VCaP (cell line): ENCODE results near the gene ACER1.
"Not testable (repeated sequence)": the region's sequence is repeated elsewhere in the genome, so short reads cannot be mapped to it uniquely, and the experiment has no call there.

Experiments
- H3K27ac ChIP-seq: fragments of 450-650 bp; 2 replicates; pipeline ENCODE4 v1.5.1; 2017
- TF ChIP-seq, protein P1 (sequence below): fragments of 450-650 bp; conservative IDR thresholded peaks from 2 replicates; pipeline ENCODE4 v1.5.1; 2017; ENCODE audit warnings: mild to moderate bottlenecking, moderate library complexity

ACER1 gene

DNA sequence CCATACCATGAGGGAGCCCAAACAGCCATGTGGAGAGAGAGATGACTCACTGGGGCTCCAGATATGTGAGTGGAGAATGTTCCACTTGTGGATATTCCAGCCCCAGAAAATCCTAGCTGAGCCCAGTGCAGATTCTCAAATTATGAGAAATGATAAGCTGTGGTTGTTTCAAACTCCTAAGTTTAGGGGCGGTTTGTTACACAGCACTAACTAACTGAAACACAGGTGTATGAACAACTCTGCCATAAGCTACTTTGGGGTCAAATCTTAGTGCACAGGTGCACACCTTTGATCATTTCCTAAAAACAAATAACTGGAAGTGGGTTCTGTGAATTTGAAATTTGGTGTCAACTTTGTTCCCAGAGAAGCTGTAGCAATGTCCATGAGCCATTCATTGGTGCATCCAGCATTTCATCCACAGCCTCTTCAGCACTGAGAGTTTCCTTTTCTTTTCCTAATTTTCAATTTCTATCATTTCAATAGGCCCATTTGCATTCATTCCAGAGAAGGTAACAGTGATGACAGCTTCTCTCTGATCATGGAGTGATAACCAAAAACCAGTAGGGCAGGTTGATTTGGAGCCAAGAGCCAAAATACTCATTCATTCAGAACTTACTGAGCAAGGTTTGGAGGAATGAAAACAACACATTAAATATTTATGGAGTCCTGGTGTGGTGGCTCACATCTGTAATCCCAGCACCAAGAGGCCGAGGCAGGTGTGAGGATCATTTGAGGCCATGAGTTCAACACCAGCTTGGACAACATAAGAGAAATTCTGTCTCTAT lies 19.2 kb upstream of the ACER1 start:
- H3K27ac ChIP-seq, result peak overlapping the region; percentile 29; the same call in 1 of the 2 replicates
- TF ChIP-seq, protein P1, sequence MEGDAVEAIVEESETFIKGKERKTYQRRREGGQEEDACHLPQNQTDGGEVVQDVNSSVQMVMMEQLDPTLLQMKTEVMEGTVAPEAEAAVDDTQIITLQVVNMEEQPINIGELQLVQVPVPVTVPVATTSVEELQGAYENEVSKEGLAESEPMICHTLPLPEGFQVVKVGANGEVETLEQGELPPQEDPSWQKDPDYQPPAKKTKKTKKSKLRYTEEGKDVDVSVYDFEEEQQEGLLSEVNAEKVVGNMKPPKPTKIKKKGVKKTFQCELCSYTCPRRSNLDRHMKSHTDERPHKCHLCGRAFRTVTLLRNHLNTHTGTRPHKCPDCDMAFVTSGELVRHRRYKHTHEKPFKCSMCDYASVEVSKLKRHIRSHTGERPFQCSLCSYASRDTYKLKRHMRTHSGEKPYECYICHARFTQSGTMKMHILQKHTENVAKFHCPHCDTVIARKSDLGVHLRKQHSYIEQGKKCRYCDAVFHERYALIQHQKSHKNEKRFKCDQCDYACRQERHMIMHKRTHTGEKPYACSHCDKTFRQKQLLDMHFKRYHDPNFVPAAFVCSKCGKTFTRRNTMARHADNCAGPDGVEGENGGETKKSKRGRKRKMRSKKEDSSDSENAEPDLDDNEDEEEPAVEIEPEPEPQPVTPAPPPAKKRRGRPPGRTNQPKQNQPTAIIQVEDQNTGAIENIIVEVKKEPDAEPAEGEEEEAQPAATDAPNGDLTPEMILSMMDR, result no peak

DNA sequence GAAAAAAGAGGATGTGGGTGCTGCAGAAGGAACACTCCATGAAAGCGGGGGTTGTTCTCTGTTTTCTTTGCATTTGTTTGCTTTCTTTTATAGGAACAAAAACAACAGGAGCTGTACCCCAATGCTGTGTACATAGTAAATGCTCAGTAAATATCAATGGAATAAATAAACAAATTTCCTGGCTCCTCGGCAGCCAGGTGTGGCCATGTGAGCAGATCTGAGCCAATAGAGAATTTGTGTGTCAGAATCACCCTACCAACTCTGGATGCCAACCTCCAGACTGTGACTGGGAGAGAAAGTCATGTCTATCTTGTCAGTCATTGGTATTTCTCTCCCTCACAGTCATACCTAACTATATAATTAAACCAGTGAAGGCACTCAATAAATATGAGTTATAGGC lies 17.3 kb upstream of the ACER1 start:
- TF ChIP-seq, protein P1, result no peak

DNA sequence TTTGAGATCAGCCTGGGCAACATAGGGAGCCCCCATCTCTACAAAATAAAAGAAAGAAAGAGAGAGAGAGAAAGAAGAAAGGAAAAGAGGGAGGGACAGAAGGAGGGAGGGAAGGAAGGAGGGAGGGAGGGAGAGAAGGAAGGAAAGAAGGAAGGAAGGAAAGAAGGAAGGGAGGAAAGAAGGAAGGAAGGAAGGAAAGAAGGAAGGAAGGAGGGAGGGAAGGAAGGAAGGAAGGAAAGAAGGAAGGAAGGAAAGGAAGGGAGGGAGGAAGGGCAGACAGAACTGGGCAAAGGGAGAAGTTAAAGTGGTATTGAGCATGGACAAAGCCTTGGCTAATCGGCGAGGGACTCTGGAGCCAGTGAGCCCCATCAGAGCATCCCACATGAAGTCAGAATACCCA lies 15.9 kb upstream of the ACER1 start:
- H3K27ac ChIP-seq, result not testable (repeated sequence)

More for the DNA sequence above, 17.3 kb upstream of the ACER1 start:
- H3K27ac ChIP-seq, result no peak overlapping the region

DNA sequence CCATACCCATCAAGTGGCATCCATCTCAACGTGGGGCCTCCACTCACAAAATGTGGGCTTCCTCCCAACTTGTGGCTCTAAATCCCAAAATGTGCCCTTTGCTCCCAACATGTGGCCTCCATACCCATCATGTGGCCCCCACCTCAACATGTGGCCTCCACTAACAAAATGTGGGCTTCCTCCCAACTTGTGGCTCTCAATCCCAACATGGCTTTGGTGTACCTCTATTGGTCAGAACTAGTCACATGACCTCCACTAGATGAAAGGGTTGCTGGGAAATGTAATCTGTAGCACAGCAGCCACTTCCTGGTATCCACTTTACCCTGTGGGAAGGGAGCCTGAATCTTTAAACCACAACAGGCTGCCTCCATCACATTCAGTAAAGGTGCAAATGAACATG lies 10.1 kb upstream of the ACER1 start:
- no peak overlapping the region for H3K27ac ChIP-seq
- TF ChIP-seq, protein P1, result no peak

DNA sequence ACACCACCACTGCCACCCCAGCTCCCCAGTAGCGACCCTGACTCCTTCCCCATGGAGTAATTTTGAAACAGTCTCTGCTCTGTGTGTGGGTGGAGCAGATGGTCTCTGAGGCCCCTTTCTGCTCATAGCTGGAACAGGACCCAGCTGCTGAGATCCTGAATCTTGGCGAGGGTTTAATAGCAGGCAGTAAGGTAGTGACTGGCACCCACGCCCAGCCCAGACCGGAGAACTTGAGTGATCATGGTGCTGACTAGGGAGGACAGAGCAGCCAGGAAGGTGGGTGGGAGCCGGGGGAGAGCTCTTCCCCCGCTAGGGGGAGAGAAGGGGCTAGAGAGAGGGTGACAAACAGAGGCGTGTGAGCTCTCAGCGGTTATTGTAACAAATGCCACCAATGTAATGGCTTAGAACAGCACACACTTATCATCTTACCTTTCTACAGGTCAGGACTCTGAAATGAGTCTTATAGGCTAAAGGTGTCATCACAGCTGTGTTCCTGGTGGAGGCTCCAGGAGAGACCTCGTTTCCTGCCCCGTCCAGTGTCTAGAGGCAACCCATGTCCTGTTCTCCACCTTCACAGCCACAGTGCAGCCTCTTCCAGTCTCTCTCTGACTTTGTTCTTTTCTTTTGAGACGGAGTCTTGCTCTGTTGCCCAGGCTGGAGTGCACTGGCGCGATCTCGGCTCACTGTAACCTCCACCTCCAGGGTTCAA lies 7.2 kb upstream of the ACER1 start:
- TF ChIP-seq, protein P1, result no peak
- no peak overlapping the region for H3K27ac ChIP-seq

DNA sequence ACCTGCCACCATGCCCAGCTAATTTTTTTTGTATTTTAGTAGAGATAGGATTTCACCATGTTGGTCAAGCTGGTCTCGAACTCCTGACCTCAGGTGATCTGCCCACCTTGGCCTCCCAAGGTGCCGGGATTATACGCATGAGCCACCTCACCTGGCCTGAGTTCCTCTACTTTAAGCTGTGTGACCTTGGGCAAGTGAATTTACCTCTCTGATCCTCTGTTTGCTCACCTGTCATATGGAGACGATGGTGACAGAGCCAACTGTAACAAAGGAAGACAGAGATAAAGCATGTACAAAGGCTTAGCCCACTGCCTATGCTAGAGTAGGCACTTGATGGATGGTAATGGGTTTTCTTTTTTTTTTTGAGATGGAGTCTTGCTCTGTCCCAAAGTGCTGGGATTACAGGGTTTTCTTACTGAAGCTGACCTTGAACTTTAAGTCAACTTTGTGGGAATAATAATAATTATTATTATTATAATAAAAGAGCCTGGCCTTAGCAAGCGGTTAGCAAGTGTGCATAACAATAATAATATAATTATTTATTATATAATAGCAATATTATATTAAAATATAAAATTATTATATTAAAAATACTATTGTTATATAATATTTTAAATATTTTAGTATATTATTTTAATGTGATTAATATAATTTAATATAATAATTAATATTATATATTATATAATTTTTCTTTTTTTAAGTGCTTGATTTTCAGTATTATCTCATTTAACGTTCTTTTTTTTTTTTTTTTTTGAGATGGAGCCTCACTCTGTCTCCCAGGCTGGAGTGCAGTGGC lies 1.3 kb upstream of the ACER1 start:
- no peak overlapping the region for H3K27ac ChIP-seq
- TF ChIP-seq, protein P1, result no peak

DNA sequence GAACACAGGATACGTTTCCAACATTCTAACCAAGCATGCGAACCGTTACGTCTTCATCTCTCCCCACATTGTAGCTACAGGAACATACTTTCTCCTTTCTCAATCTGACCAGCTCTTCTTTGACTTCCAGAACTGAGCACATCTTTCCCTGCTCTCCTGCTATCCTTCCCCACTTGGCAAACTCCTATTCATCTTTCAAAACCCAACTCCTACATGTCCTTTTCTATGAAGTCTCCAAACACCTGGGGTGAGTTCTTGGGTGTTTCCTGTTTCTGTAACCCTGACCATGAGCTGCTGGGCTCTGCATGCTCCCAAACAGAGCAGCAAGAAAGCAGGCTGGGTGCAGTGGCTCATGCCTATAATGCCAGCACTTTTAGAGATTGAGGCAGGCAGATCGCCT lies 6.6 kb downstream of the ACER1 start:
- no peak overlapping the region for H3K27ac ChIP-seq
- TF ChIP-seq, protein P1, result no peak
